Measurements from ENCODE around the gene RPL27A. TPM values are rescaled to one million over a fixed set of nuclear protein-coding genes. Genes with fewer than 3 reads are reported as not detected.

RPL27A gene
- total RNA-seq, 1 donor from 2014 or later = 1,281 TPM

- Histone ChIP-seq H3K36me3 (ENCODE audit: control insufficient read depth, insufficient read depth, low read length) (peaks cover 2% of the 10 kb centered on the region), H3K27me3 (ENCODE audit: control insufficient read depth, insufficient read depth, low read length) (no peaks in the 10 kb centered on the region), H3K4me3 (ENCODE audit: low read depth, low read length) (peak overlapping the region; percentile 42)
- no peak for DNase-seq (ENCODE audit: low read depth)
- no peak for TF ChIP-seq CTCF (IDR thresholded peaks at IDR 0.05; ENCODE audit: insufficient read depth, low read length, poor library complexity, severe bottlenecking)
Observed at GRCh38 chr11:8689726-8690255, 7.2 kb downstream of the RPL27A start.

GRCh38 chr11:8690374-8691342, 8.1 kb downstream of the RPL27A start:
- no peak for TF ChIP-seq CTCF (IDR thresholded peaks at IDR 0.05; ENCODE audit: insufficient read depth, low read length, poor library complexity, severe bottlenecking)
- Histone ChIP-seq H3K4me3 (ENCODE audit: low read depth, low read length) (no peak overlapping the region), H3K27me3 (ENCODE audit: control insufficient read depth, insufficient read depth, low read length) (no peaks in the 10 kb centered on the region), H3K36me3 (ENCODE audit: control insufficient read depth, insufficient read depth, low read length) (peaks cover 2% of the 10 kb centered on the region)
- no peak for DNase-seq (ENCODE audit: low read depth)

- Histone ChIP-seq H3K36me3 (ENCODE audit: control insufficient read depth, insufficient read depth, low read length) (peaks cover 2% of the 10 kb centered on the region), H3K4me3 (ENCODE audit: low read depth, low read length) (no peak overlapping the region), H3K27me3 (ENCODE audit: control insufficient read depth, insufficient read depth, low read length) (no peaks in the 10 kb centered on the region)
- TF ChIP-seq CTCF (IDR thresholded peaks at IDR 0.05; ENCODE audit: insufficient read depth, low read length, poor library complexity, severe bottlenecking) = no peak
- DNase-seq (ENCODE audit: low read depth) = no peak
Observed at GRCh38 chr11:8691601-8692000, 9.0 kb downstream of the RPL27A start.

DNA sequence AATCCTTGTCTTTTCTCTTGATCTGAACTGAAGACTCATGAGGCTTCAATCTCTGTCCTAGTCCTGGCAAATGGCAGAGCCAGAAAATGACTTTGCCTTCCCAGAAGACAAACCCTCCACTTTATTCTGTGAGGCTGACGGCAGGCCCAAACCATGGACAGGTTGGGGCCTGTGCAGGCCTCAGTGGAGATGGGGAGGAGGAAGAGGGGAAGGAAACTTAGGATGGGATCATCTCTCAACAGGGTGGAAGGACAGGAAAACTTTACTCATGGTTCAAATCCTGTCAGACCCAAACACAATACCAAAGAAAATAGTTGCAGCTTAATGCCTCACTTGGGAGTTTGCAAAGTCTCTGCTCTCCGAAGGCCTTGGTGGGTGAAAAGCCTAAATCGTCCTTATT, 9.8 kb downstream of the RPL27A start:
- H3K27me3 ChIP-seq (ENCODE audit: control insufficient read depth, insufficient read depth, low read length) = no peaks in the 10 kb centered on the region
- peaks cover 2% of the 10 kb centered on the region for H3K36me3 ChIP-seq (ENCODE audit: control insufficient read depth, insufficient read depth, low read length)
- no peak overlapping the region for H3K4me3 ChIP-seq (ENCODE audit: low read depth, low read length)
- no peak for DNase-seq (ENCODE audit: low read depth)
- TF ChIP-seq CTCF (IDR thresholded peaks at IDR 0.05; ENCODE audit: insufficient read depth, low read length, poor library complexity, severe bottlenecking) = no peak

GRCh38 chr11:8693010-8693551, 10.5 kb downstream of the RPL27A start:
- H3K27me3 ChIP-seq (ENCODE audit: control insufficient read depth, insufficient read depth, low read length) = no peaks in the 10 kb centered on the region
- no peak for TF ChIP-seq CTCF (IDR thresholded peaks at IDR 0.05; ENCODE audit: insufficient read depth, low read length, poor library complexity, severe bottlenecking)
- no peak for DNase-seq (ENCODE audit: low read depth)
- H3K4me3 ChIP-seq (ENCODE audit: low read depth, low read length) = no peak overlapping the region
- H3K36me3 ChIP-seq (ENCODE audit: control insufficient read depth, insufficient read depth, low read length) = peaks cover 2% of the 10 kb centered on the region

Measured in kidney epithelial cell (primary cell).